IMR-90 (cell line): ENCODE data around the gene LRRK2. TPM values are rescaled to one million over a fixed set of nuclear protein-coding genes. Genes with fewer than 3 reads are reported as not detected.

Experiments
- ATAC-seq: fragments of 200-7000 bp; cut with Tn5 transposase; 2 replicates; pipeline ENCODE4 v1.9.1; 2020; ENCODE audit warnings: low read depth, mild to moderate bottlenecking, moderate library complexity
- BruUV-seq: library from RNA; stranded (reverse); fragments of 400-500 nt; replicated peaks from 2 replicates; lab custom pipeline; 2021; lab: Mats Ljungman, UMichigan
- CTCF ChIA-PET: fragments of 300-600 bp; formaldehyde crosslinking; extraction: SDS; loops from one replicate; lab custom pipeline; 2021; ENCODE audit warnings: antibody characterized with exemption; lab: Yijun Ruan, JAX
- POLR2A ChIA-PET: fragments of 300-600 bp; sonication (Branson Sonifier 250); formaldehyde crosslinking; loops from one replicate; lab custom pipeline; 2022; ENCODE audit warnings: antibody characterized with exemption; ENCODE audit not compliant: unreplicated experiment; lab: Charles Lee
- DNase-seq: peaks from one replicate; pipeline ENCODE4 v3.0.0; 2013
- H2AFZ ChIP-seq: replicated peaks from 2 replicates; pipeline ENCODE3; 2013; ENCODE audit warnings: low read length, mild to moderate bottlenecking; ENCODE audit not compliant: poor library complexity
- H2AK5ac ChIP-seq: 2 replicates; pipeline ENCODE4 v1.6.1; 2013; ENCODE audit warnings: low read depth, low read length, inconsistent platforms
- H2AK9ac ChIP-seq: replicated peaks from 2 replicates; pipeline ENCODE3; 2013; ENCODE audit warnings: mild to moderate bottlenecking, low read depth, low read length, moderate library complexity; ENCODE audit not compliant: poor library complexity
- H2BK120ac ChIP-seq: 2 replicates; pipeline ENCODE4 v1.6.1; 2013; ENCODE audit warnings: low read depth, low read length, inconsistent platforms
- H2BK15ac ChIP-seq: 3 replicates; pipeline ENCODE4 v1.6.1; 2013; ENCODE audit warnings: low read depth, low read length, inconsistent platforms
- H2BK20ac ChIP-seq: 2 replicates; pipeline ENCODE4 v1.6.1; 2013; ENCODE audit warnings: low read depth, mild to moderate bottlenecking, inconsistent platforms, low read length, moderate library complexity
- H2BK5ac ChIP-seq: 2 replicates; pipeline ENCODE4 v1.6.1; 2013; ENCODE audit warnings: mild to moderate bottlenecking, low read depth, low read length, inconsistent platforms; ENCODE audit not compliant: poor library complexity, severe bottlenecking
- H3K14ac ChIP-seq: replicated peaks from 2 replicates; pipeline ENCODE4 v1.6.1; 2013; ENCODE audit warnings: low read depth, low read length, inconsistent platforms
- H3K18ac ChIP-seq: 2 replicates; pipeline ENCODE4 v1.6.1; 2013; ENCODE audit warnings: low read depth, low read length, control low read depth
- H3K23ac ChIP-seq: 2 replicates; pipeline ENCODE4 v1.6.1; 2013; ENCODE audit warnings: low read depth, low read length, inconsistent platforms
- H3K27ac ChIP-seq: 2 replicates; pipeline ENCODE4 v1.5.1; 2013; ENCODE audit warnings: mild to moderate bottlenecking, control low read depth, low read length; ENCODE audit not compliant: insufficient read depth
- H3K27me3 ChIP-seq: 2 replicates; pipeline ENCODE4 v1.6.1; 2013; ENCODE audit warnings: low read length; ENCODE audit not compliant: control insufficient read depth, insufficient read depth
- H3K36me3 ChIP-seq: 2 replicates; pipeline ENCODE4 v1.6.1; 2013; ENCODE audit warnings: low read length, mixed read lengths; ENCODE audit not compliant: control insufficient read depth, insufficient read depth
- H3K4ac ChIP-seq: 2 replicates; pipeline ENCODE4 v1.6.1; 2013; ENCODE audit warnings: low read depth, low read length, inconsistent platforms
- H3K4me1 ChIP-seq: 2 replicates; pipeline ENCODE4 v1.6.1; 2013; ENCODE audit warnings: low read length, mixed read lengths; ENCODE audit not compliant: control insufficient read depth, insufficient read depth
- H3K4me2 ChIP-seq: 2 replicates; pipeline ENCODE4 v1.6.1; 2013; ENCODE audit warnings: low read depth, mild to moderate bottlenecking, control low read depth, low read length, moderate library complexity
- H3K4me3 ChIP-seq: 2 replicates; pipeline ENCODE4 v1.5.1; 2013; ENCODE audit warnings: low read depth, mild to moderate bottlenecking, control low read depth, low read length, moderate library complexity; ENCODE audit not compliant: insufficient read depth
- H3K56ac ChIP-seq: 2 replicates; pipeline ENCODE4 v1.6.1; 2013; ENCODE audit warnings: low read length, inconsistent platforms; ENCODE audit not compliant: insufficient read depth; ENCODE audit errors: extremely low read depth
- H3K79me1 ChIP-seq, 2 experiments: 2 replicates each; pipeline ENCODE4 v1.6.1; 2013; ENCODE audit warnings: low read length in 2 of 2, inconsistent platforms in 1 of 2, low read depth in 1 of 2
- H3K9ac ChIP-seq: 2 replicates; pipeline ENCODE4 v1.6.1; 2013; ENCODE audit warnings: low read depth, low read length, control low read depth
- H3K9me1 ChIP-seq: 2 replicates; pipeline ENCODE4 v1.6.1; 2013; ENCODE audit warnings: low read length, inconsistent platforms; ENCODE audit not compliant: insufficient read depth
- H3K9me3 ChIP-seq: 2 replicates; pipeline ENCODE4 v1.6.1; 2013; ENCODE audit warnings: low read length; ENCODE audit not compliant: control insufficient read depth, insufficient read depth
- H4K20me1 ChIP-seq: 2 replicates; pipeline ENCODE4 v1.6.1; 2013; ENCODE audit warnings: low read length, inconsistent platforms; ENCODE audit not compliant: insufficient read depth
- H4K5ac ChIP-seq: 2 replicates; pipeline ENCODE4 v1.6.1; 2013; ENCODE audit warnings: mild to moderate bottlenecking, low read depth, low read length, control low read depth
- H4K8ac ChIP-seq, 2 experiments: 2 replicates each; pipeline ENCODE4 v1.6.1; 2013; ENCODE audit warnings: low read depth in 2 of 2, low read length in 2 of 2, control low read depth in 1 of 2, inconsistent platforms in 1 of 2
- H4K91ac ChIP-seq: 2 replicates; pipeline ENCODE4 v1.6.1; 2013; ENCODE audit warnings: low read depth, low read length, inconsistent platforms; ENCODE audit not compliant: insufficient read depth
- BHLHE40 ChIP-seq: fragments of 150-350 bp; IDR thresholded peaks from 2 replicates; pipeline ENCODE4 v1.6.1; 2016; ENCODE audit warnings: mild to moderate bottlenecking, low read depth, low read length
- CEBPB ChIP-seq: IDR thresholded peaks from 2 replicates; pipeline ENCODE4 v1.6.1; 2012; ENCODE audit warnings: low read depth, low read length, improper control_type of control experiment
- CHD1 ChIP-seq: IDR thresholded peaks from 2 replicates; pipeline ENCODE4 v1.6.1; 2012; ENCODE audit warnings: low read depth, low read length, improper control_type of control experiment
- CTCF ChIP-seq: conservative IDR thresholded peaks from 2 replicates; pipeline ENCODE4 v1.5.1; 2012; ENCODE audit warnings: mild to moderate bottlenecking, low read depth, low read length, improper control_type of control experiment
- FOS ChIP-seq: fragments of 150-350 bp; IDR thresholded peaks from 2 replicates; pipeline ENCODE4 v1.6.1; 2016; ENCODE audit warnings: low read depth, low read length
- MAFK ChIP-seq: IDR thresholded peaks from 2 replicates; pipeline ENCODE4 v1.6.1; 2012; ENCODE audit warnings: low read depth, low read length, improper control_type of control experiment
- MAZ ChIP-seq: IDR thresholded peaks from 2 replicates; pipeline ENCODE4 v1.6.1; 2012; ENCODE audit warnings: low read depth, mild to moderate bottlenecking, low read length, improper control_type of control experiment, moderate library complexity, borderline replicate concordance
- MXI1 ChIP-seq: IDR thresholded peaks from 2 replicates; pipeline ENCODE4 v1.6.1; 2012; ENCODE audit warnings: low read depth, mild to moderate bottlenecking, low read length, moderate library complexity, borderline replicate concordance
- NFE2L2 ChIP-seq: fragments of 150-350 bp; IDR thresholded peaks from 2 replicates; pipeline ENCODE4 v1.6.1; 2016; ENCODE audit warnings: low read depth, mild to moderate bottlenecking, low read length
- POLR2A ChIP-seq: IDR thresholded peaks from 2 replicates; pipeline ENCODE4 v1.6.1; 2012; ENCODE audit warnings: mild to moderate bottlenecking, low read depth, low read length
- RAD21 ChIP-seq: IDR thresholded peaks from 2 replicates; pipeline ENCODE4 v1.6.1; 2012; ENCODE audit warnings: low read length, improper control_type of control experiment
- RCOR1 ChIP-seq: IDR thresholded peaks from 2 replicates; pipeline ENCODE4 v1.6.1; 2012; ENCODE audit warnings: mild to moderate bottlenecking, low read length, improper control_type of control experiment; ENCODE audit not compliant: insufficient replicate concordance
- RFX5 ChIP-seq: IDR thresholded peaks from 2 replicates; pipeline ENCODE4 v1.8.0; 2012; ENCODE audit warnings: low read depth, mild to moderate bottlenecking, low read length, moderate library complexity
- SMC3 ChIP-seq: fragments of 150-350 bp; IDR thresholded peaks from 2 replicates; pipeline ENCODE4 v1.6.1; 2016; ENCODE audit warnings: low read depth, mild to moderate bottlenecking, antibody characterized with exemption, low read length, moderate library complexity
- WGBS, 2 experiments: methylation state at CpG; one replicate each; pipeline versions ENCODE4 v1.1.5 to v1.1.7; 2013; ENCODE audit warnings: missing lambda C conversion rate in 2 of 2; ENCODE audit not compliant: insufficient read length in 1 of 2; ENCODE audit errors: extremely low coverage in 2 of 2; 5-methylcytosine and 5-hydroxymethylcytosine counted together
- dilution Hi-C: fragments of 300-500 bp; cut with HindIII; formaldehyde crosslinking; loops from one replicate; pipeline ENCODE4 v1.14.3; 2018; ENCODE audit warnings: low sequenced_read_pairs; ENCODE audit not compliant: unreplicated experiment
- in situ Hi-C: fragments of 300-500 bp; cut with MboI; formaldehyde crosslinking; loops from 3 replicates; pipeline ENCODE4 v1.14.3; 2019; ENCODE audit warnings: low sequenced_read_pairs, inconsistent platforms, mixed read lengths
- intact Hi-C: fragments of 100-400 bp; cut with micrococcal nuclease; formaldehyde crosslinking; loops from 2 replicates; pipeline ENCODE4 v1.10.0; 2022
- polyA plus RNA-seq, 3 experiments: library from polyadenylated mRNA; depleted of rRNA; stranded (reverse); fragments of >200 nt; gene quantifications; 2 replicates each; pipeline ENCODE4 v1.2.3, GENCODE V29; 2012; ENCODE audit warnings: low replicate concordance in 1 of 3
- total RNA-seq: library from RNA; depleted of rRNA; stranded (reverse); fragments of >200 nt; gene quantifications from 2 replicates; pipeline ENCODE4 v1.2.3, GENCODE V29; 2012
- TF ChIP-seq, protein P1 (sequence below): fragments of 150-350 bp; IDR thresholded peaks from 2 replicates; pipeline ENCODE4 v1.6.1; 2016; ENCODE audit warnings: low read depth, mild to moderate bottlenecking, low read length, moderate library complexity, borderline replicate concordance
- TF ChIP-seq, protein P2 (sequence below): fragments of 150-350 bp; IDR thresholded peaks from 2 replicates; pipeline ENCODE4 v1.6.1; 2017; ENCODE audit warnings: mild to moderate bottlenecking, antibody characterized with exemption, low read length, low read depth

LRRK2 gene
- total and polyA plus RNA-seq, 2 of the 4 experiments (the other 2 are of a cell fraction): 0.17 to 0.54 TPM

DNA sequence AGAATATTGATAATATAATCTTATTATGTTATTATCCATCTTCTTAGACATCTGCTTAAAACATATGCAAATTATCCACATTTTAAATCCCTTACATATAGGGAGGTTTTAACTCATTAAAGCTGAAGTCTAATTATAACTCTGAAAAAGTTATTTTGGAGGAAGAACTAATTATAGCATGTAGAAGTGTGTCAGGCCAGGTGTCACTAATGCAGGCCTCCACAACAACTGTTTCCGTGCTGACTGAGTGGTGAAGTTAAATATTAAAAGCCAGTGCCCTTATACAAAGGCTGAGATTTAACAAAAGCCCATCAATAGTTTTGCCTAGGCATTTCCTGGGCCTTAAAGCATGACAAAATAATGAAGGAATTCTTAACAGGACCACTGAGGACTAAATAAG is 157.4 kb downstream of the LRRK2 start:
- Histone ChIP-seq H4K91ac (no peak overlapping the region), H4K20me1 (no peaks in the 10 kb centered on the region), H3K9me1 (no peaks in the 10 kb centered on the region), H3K27me3 (no peaks in the 10 kb centered on the region), H4K8ac (no peak overlapping the region), H3K4ac (no peak overlapping the region), H3K14ac (no peak overlapping the region), H2AK5ac (no peak overlapping the region), H3K4me3 (no peak overlapping the region), H2BK20ac (no peak overlapping the region), H4K5ac (no peak overlapping the region), H2BK120ac (no peak overlapping the region), H2AFZ (no peak overlapping the region), H2AK9ac (no peak overlapping the region), H3K23ac (no peak overlapping the region), H3K36me3 (no peaks in the 10 kb centered on the region), H3K27ac (no peak overlapping the region), H3K56ac (no peak overlapping the region), H3K9me3 (no peaks in the 10 kb centered on the region), H3K18ac (no peak overlapping the region), H3K9ac (no peak overlapping the region), H2BK5ac (no peak overlapping the region), H2BK15ac (no peak overlapping the region), H3K4me1 (no peaks in the 10 kb centered on the region), H3K79me1 (no peaks in the 10 kb centered on the region), H3K4me2 (no peak overlapping the region)
- DNase-seq (no peak), ATAC-seq (no peak)
- in situ Hi-C loops (no loop called here), intact Hi-C loops (no loop called here), dilution Hi-C loops (no loop called here)
- no TSS peak for BruUV-seq
- 20% methylated on average over 1 of the region's 1 CpG; no CpG with 5 or more reads in 1 of the 2 experiments for WGBS, 2 experiments
- POLR2A ChIA-PET: no interaction called here
- CTCF ChIA-PET: no interaction called here
- TF ChIP-seq RFX5 (no peak), RAD21 (no peak), MAFK (no peak), RCOR1 (no peak), BHLHE40 (no peak), FOS (no peak), SMC3 (no peak), NFE2L2 (no peak), POLR2A (no peak), CEBPB (no peak), MAZ (no peak), CHD1 (no peak), MXI1 (no peak), CTCF (no peak)
- TF ChIP-seq, protein P1, sequence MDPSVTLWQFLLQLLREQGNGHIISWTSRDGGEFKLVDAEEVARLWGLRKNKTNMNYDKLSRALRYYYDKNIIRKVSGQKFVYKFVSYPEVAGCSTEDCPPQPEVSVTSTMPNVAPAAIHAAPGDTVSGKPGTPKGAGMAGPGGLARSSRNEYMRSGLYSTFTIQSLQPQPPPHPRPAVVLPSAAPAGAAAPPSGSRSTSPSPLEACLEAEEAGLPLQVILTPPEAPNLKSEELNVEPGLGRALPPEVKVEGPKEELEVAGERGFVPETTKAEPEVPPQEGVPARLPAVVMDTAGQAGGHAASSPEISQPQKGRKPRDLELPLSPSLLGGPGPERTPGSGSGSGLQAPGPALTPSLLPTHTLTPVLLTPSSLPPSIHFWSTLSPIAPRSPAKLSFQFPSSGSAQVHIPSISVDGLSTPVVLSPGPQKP: no peak
- TF ChIP-seq, protein P2, sequence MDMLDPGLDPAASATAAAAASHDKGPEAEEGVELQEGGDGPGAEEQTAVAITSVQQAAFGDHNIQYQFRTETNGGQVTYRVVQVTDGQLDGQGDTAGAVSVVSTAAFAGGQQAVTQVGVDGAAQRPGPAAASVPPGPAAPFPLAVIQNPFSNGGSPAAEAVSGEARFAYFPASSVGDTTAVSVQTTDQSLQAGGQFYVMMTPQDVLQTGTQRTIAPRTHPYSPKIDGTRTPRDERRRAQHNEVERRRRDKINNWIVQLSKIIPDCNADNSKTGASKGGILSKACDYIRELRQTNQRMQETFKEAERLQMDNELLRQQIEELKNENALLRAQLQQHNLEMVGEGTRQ: no peak
